GM12865 (cell line): ENCODE data around the gene PIK3C2G.

Source experiments
- DNase-seq: peaks from one replicate; pipeline ENCODE4 v3.0.0; 2010; ENCODE audit warnings: low read depth
- H3K4me3 ChIP-seq: 2 replicates; pipeline ENCODE4 v1.5.1; 2011; ENCODE audit warnings: mild to moderate bottlenecking, low read depth, low read length, control low read depth
- CTCF ChIP-seq: IDR thresholded peaks from 2 replicates; pipeline ENCODE4 v1.5.1; 2011; ENCODE audit warnings: low read length, control low read depth, low read depth, inconsistent platforms; ENCODE audit not compliant: insufficient read depth; ENCODE audit errors: missing control alignments

Gene PIK3C2G

GRCh38 chr12:18275981-18276380 is 14.7 kb downstream of the PIK3C2G start:
- H3K4me3 ChIP-seq = no peak overlapping the region
- no peak for DNase-seq
- TF ChIP-seq CTCF = no peak

GRCh38 chr12:18277196-18277595 is 15.9 kb downstream of the PIK3C2G start:
- H3K4me3 ChIP-seq = no peak overlapping the region
- no peak for DNase-seq
- TF ChIP-seq CTCF = no peak

- DNase-seq = no peak
- TF ChIP-seq CTCF = no peak
Measured at GRCh38 chr12:18280728-18281127, 19.4 kb downstream of the PIK3C2G start.

DNA sequence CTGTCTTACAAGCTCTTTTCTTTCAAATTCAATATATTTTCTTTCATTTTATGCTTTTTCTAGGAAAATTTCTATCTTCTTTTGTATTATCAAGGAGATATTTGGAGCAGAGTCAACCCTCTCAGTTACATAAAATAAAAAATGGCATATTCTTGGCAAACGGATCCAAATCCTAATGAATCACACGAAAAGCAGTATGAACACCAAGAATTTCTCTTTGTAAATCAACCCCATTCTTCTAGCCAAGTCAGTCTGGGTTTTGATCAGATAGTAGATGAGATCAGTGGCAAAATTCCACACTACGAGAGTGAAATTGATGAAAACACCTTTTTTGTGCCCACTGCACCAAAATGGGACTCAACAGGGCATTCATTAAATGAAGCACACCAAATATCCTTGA is 20.6 kb downstream of the PIK3C2G start:
- no peak overlapping the region for H3K4me3 ChIP-seq
- no peak for TF ChIP-seq CTCF
- no peak for DNase-seq

More at GRCh38 chr12:18280728-18281127, 19.4 kb downstream of the PIK3C2G start:
- no peak overlapping the region for H3K4me3 ChIP-seq

- DNase-seq = no peak
- no peak for TF ChIP-seq CTCF
- H3K4me3 ChIP-seq = no peak overlapping the region
Measured at GRCh38 chr12:18283831-18284230, 22.5 kb downstream of the PIK3C2G start.

DNA sequence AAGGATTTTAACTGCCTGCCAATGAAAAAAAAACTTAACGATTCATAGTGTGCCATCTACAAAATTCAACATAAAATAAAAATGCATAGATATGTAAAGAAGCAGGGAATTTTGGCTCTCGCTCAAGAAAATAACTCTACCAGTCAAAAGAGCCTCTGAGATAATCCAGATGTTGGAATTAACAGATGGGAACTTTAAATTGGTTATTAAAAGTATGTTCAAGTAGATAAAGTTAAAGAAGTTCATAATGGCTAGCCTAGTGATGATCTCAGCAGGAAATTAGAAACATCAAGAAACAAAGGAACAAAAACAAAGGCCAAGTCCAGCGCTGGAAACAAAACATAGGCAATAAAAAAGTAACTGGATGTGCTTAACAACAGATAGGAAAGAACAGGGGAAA is 23.1 kb downstream of the PIK3C2G start:
- H3K4me3 ChIP-seq = no peak overlapping the region
- DNase-seq = no peak
- no peak for TF ChIP-seq CTCF

DNA sequence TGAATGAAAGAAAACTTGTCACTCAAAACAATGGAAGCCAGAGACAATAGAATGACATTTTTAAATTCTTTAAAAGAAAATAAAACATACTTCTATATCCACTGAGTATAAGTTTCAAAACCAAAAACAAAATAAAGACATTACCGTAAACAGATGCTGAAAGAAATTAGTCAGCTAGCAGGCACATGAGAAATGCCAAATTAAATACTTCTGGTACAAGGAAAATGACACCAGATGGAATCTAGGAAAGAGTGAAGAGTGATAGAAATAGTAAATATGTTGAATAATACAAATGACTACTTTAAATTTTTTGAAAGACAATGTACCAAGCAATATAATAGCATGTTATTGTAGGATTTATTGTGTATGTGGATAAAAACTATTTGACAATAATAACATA is 23.8 kb downstream of the PIK3C2G start:
- DNase-seq = no peak
- no peak for TF ChIP-seq CTCF
- no peak overlapping the region for H3K4me3 ChIP-seq
